NCI-H128 (cell line): ENCODE data around the gene CELF5.

Experiments
- DNase-seq: peaks from one replicate; lab custom pipeline; 2025; ENCODE audit not compliant: unreplicated experiment; lab: John Stamatoyannopoulos, UW

Gene CELF5

DNA sequence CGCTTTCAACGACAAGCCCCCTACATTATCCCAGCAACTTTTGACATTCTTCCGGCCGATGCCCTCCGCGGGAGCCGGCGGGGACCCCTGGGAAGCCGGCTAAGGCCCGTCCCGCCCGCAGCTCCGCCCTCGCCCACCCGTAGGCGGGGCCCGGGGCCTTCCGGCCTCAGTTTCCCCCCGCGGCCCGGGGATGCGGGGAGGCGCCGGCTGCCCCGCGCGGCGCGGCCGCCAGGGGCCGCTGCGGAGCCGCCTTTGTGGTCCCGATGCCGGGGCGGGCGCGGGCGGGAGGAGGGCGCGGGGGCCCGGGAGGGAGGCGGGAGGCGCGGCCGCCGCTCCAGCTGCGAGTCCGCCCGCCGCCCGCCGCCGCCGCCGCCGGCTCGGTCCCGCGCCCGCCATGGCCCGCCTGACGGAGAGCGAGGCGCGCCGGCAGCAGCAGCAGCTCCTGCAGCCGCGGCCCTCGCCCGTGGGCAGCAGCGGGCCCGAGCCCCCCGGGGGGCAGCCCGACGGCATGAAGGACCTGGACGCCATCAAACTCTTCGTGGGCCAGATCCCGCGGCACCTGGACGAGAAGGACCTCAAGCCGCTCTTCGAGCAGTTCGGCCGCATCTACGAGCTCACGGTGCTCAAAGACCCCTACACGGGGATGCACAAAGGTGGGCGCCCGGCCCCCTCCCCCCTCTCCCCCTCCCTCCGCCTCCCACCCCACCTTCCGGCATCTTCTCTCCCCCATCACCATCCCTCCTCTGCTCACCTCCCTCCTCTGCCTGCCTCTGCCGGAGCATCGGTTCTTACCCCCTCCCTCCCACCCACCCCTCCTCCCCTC lies at the start of gene CELF5:
TSS of gene CELF5 (plus strand) at position 316 of the 823 bp plus-strand sequence. CDS start at position 395, 79 bp downstream.
- no peak for DNase-seq

DNA sequence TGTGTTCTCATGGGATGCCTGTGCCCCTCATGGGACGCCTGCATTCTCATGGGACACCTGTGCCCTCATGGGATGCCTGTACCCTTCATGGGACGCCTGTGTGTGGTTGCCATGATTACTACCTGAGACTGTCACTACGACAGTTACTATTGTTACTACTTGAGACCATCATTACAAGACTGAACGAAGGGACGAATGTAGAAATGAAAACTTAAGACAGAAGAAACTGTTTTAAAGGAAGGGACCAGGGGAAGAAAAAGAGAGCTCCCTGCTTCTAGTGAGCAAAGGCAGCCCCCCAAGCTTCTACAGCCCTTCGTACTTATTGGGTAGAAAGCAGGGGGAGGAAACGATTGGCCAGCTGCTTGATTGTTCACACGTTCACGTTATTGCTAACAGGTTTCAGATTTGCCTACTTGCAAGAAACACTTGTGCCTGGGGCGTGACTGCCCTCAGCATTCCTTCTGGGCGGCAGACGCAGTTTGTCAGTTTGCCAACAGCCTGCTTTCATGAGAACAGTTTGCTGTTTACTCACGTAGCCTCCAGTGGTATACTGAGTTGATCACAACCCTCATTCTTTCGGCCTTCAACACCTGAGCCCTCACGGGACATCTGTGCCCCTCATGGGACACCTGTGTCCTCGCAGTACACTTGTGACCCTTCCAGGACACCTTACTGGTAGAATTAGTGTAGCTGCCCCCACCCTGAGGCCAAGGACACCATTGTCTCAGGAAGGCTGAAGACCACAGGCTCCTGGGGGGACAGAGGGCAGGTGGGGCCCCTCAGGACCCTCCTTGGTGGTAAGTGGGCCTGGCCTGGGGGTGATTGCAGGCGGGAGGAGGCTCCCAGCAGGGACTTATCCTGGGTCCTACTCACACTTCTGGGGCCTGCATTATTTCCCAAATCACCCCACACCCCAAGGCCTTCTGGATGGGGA lies 48.4 kb upstream of the CELF5 start:
- peak; percentile 5 for DNase-seq

DNA sequence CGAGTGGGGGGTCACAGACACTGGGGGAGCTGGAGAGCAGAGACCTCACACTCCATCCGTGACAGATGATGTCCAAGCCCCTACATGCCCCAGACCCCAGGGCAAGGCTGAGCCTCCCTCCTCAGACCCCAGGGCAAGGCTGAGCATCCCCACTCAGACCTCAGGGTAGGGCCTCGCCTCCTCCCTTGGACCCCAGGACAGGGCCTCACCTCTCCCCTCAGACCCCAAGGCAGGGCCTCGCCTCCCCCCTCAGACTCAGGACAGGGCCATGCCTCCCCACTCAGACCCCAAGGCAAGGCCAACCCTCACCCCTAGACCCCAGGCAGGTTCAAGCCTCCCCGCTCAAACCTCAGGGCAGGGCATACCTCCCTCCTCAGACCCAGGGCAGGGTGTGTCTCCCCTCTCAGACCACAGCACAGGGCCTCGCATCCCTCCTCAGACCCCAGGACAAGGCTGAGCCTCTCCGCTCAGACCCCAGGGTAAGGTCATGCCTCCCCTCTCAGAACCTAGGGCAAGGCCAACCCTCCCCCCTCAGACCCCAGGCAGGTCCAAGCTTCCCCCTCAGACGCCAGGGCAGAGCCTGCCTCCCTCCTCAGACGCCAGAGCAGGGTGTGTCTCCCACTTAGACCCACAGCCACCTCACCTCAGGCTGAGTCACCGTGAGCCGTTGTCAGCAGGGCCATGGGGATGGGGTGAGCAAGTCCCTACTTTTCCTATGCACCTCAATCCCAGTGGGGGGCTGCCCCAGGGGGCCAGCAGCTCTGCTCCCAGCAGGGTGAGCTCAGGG lies 47.6 kb upstream of the CELF5 start:
- DNase-seq, result no peak

DNA sequence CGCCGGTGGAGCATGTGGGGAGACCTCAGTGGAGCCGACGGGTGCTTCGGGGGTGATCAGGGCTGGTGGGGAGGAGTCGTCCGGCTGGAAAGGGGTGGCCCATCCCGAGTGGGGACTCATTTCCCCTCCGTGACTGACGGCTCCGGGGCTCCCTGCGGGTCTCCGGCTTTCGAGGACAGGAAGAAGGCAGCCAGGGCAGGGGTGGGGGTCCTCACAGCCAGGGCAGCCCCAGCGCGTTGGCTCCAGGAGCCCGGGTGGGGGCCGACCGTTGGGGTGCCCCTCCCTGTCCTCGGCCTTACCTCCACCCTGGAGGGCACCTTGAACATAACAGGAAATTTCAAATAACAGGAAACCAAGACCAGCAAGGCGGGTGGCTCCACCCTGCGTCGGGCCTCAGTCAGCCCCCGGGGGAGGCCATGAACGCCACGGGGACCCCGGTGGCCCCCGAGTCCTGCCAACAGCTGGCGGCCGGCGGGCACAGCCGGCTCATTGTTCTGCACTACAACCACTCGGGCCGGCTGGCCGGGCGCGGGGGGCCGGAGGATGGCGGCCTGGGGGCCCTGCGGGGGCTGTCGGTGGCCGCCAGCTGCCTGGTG lies 46.0 kb upstream of the CELF5 start, which contains the start of gene S1PR4:
TSS of gene S1PR4 (plus strand) at position 393 of the 596 bp plus-strand sequence. CDS start at position 417, 24 bp downstream.
- no peak for DNase-seq

DNA sequence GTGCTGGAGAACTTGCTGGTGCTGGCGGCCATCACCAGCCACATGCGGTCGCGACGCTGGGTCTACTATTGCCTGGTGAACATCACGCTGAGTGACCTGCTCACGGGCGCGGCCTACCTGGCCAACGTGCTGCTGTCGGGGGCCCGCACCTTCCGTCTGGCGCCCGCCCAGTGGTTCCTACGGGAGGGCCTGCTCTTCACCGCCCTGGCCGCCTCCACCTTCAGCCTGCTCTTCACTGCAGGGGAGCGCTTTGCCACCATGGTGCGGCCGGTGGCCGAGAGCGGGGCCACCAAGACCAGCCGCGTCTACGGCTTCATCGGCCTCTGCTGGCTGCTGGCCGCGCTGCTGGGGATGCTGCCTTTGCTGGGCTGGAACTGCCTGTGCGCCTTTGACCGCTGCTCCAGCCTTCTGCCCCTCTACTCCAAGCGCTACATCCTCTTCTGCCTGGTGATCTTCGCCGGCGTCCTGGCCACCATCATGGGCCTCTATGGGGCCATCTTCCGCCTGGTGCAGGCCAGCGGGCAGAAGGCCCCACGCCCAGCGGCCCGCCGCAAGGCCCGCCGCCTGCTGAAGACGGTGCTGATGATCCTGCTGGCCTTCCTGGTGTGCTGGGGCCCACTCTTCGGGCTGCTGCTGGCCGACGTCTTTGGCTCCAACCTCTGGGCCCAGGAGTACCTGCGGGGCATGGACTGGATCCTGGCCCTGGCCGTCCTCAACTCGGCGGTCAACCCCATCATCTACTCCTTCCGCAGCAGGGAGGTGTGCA lies 45.3 kb upstream of the CELF5 start:
- DNase-seq, result no peak

DNA sequence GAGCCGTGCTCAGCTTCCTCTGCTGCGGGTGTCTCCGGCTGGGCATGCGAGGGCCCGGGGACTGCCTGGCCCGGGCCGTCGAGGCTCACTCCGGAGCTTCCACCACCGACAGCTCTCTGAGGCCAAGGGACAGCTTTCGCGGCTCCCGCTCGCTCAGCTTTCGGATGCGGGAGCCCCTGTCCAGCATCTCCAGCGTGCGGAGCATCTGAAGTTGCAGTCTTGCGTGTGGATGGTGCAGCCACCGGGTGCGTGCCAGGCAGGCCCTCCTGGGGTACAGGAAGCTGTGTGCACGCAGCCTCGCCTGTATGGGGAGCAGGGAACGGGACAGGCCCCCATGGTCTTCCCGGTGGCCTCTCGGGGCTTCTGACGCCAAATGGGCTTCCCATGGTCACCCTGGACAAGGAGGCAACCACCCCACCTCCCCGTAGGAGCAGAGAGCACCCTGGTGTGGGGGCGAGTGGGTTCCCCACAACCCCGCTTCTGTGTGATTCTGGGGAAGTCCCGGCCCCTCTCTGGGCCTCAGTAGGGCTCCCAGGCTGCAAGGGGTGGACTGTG lies 44.6 kb upstream of the CELF5 start:
- DNase-seq, result no peak

DNA sequence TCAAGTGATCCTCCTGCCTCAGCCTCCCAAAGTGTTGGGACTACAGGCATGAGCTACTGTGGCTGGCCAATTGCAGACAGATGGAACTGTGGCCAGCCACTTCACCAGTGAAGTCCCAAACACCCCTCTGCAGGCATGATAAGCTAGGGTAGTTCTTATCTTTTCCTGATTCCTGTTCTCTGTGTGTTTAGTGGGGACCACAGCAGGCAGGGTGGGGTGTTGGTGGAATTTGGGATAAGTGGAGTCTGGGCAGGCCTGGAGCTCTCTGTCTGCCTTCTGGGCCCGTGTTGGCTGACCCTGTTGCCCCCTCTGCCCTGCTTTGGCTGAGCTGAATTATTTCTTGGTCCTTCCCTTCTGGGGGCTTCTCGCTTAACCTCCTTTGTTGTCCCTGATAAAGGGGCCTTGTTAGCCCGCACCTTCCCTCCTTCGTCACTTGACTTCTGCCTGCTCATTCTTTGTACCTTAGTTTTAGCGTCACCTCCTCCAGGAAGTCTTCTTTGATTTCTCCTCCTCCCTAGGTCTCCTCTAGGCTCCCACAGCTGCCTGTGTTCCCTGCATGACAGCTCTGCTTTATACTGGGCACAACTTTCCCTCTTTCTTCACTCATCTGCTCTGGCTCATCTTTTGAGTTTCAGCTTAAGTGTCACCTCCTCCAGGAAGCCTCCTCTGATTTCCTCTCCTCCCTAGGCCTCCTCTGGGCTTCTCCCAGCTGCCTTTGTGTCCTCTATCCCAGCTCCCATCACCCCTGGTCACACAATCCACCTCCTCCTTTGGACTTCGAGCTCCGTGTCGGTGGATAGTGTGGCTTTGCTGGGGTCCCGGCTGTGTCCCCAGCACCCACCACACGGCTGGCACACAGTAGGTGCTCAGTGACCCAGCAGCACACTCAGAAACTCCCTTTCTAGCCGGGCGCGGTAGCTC lies 40.5 kb upstream of the CELF5 start:
- no peak for DNase-seq

DNA sequence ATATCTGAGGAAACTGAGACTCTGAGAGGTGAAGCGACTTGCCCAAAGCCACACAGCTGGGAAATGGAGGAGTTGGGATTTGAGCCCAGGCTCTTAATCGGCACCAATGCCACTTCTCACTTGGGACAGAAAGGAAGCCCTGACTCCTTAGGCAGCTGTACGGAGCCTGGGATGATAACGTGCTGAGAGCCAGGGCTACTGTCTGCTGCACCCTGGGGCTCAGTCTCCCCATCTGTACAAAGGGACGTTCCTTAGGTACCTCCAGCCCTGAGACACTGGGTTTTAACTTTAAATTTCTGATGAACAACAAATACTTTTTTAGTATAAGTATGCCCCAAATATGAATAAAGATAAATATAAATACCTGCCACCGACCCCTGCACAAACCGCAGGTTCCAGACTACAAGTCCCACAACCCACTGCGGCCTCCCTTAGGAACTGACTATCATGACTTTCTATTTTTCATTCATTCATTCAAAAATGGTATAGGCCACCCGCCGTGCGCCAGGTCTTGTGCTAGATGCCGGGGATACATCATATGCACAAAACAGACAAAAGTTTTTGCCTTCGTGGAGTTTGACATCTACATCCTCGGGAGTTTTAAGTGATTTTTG lies 39.5 kb upstream of the CELF5 start:
- no peak for DNase-seq

DNA sequence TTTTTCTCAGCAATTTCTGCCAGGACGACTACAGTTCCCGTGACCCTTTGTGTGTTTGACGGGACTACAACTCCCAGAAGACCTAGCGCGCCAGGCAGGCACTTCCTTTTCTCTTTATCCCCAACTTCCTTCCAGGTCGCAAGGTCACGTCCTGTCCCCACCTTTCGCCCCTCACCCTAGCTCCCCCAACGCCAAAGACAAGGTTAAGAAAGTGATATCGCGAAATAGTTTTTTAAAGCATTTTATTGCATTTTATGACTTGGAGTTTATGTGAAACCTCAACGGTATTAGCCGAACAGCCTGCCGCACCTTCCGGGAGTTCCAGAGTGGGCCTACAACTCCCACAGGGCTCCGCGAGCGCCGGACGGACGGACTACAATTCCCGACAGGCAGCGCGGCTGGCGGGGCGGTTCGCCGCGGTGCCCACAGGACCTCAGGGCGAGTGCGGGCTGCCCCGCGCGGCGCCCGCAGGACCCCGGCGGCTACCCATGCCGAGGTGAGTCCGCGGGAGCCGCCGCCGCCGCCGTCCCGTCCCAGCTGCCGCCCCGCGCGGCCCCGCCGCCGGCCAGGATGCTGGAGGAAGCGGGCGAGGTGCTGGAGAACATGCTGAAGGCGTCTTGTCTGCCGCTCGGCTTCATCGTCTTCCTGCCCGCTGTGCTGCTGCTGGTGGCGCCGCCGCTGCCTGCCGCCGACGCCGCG lies 38.9 kb upstream of the CELF5 start, which contains the start of gene NCLN:
TSS of gene NCLN (plus strand) at position 470 of the 699 bp plus-strand sequence. CDS start at position 571, 101 bp downstream.
- DNase-seq, result peak; percentile 86

DNA sequence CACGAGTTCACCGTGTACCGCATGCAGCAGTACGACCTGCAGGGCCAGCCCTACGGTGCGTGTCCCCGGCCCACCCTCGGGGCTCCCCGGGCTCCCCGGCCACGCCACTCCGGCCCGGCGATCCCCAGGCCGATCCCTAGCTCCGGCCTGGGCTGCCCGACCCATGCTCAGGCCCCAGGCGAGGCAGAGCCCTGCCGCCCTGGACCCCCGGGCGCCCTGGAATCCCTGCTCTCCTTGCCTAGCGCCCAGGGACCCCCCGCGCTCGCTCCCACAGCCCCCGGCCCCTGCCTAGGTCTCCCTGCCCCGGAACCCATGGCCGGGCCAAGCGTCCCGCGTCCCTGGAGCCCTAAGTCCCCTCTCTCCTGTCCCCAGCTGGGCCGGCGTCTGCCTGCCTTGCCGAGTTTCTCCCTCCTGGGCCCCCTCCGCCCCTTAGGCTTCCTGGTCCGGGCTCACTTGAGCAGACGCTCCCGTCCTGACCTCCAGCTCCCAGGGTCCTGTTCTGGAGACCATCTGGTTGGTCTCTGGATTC lies 38.2 kb upstream of the CELF5 start:
- DNase-seq, result no peak

DNA sequence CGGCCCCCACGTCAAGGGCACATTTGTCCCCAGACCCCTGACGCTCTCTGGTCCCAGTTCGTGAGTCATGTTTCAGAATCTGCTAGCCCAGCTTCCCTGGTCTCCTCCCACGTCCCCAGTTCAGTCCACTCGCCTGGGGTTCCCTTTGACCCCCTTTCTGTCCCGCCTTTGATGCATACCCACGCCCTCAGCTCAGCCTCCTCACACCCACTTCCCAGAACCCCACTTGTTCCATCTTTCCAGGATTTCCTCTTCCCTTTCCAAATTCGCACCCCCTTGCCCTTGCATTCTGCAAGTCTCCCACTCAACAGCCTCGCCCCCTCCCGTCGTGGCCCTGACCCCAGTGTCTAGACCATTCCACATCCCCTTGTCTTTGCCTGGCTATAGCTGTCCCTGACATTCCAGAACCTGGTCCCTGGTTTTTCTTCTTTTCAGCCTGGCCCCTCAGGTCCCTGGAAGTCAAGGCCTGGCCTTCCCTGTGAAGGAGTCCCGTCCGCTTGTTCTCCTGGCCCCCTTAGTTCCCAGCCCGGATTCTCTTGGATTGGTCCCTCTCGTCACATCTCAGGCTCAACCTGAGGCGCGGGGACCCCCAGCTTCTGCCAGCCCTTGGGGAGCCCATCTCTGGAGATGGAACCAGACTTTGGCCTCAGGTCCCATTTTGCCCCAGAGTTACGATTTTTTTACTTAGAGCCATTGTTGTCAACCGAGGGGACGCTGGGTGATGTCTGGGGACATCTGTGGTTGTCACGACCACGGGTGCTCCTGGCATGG lies 37.4 kb upstream of the CELF5 start:
- no peak for DNase-seq

DNA sequence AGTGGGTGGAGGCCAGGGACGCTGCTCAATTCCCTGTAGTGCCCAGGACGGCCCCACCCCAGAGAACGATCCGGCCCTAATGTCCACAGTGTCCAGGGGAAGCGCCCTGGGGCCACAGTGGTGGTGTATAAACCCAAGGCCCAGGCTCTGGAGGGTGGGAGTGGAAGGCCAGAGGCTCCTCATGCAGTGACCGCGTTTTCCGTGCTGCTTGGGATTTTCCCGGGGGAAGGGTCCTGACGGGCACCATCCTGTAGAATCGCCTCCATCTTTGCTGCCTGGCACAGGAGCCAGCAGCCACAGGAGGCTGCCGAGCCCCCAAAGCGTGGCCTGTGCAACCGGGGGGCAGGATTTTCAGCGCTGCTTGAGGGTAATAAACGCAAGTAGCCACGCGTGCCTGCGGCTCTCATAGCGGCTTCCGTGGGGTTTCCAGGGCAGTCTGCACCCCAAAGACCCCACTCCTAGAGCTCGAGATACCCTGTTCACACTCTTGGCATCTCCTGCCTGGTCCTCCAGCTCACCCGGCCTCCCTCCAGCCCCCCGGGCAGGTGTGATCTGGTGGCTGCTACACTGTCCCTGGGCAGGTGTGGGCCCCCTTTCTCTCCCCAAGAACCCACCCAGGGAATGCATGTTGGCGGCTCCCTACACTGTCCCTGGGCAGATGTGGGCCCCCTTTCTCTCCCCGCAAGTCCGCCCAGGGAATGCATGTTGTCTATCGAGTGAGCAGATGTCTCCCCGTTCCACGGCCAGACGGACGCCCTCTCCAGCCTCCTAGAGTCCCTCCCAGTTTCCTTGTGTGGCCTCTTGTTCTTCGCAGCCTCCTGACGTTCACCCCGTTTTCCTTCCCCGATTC lies 36.6 kb upstream of the CELF5 start:
- no peak for DNase-seq

DNA sequence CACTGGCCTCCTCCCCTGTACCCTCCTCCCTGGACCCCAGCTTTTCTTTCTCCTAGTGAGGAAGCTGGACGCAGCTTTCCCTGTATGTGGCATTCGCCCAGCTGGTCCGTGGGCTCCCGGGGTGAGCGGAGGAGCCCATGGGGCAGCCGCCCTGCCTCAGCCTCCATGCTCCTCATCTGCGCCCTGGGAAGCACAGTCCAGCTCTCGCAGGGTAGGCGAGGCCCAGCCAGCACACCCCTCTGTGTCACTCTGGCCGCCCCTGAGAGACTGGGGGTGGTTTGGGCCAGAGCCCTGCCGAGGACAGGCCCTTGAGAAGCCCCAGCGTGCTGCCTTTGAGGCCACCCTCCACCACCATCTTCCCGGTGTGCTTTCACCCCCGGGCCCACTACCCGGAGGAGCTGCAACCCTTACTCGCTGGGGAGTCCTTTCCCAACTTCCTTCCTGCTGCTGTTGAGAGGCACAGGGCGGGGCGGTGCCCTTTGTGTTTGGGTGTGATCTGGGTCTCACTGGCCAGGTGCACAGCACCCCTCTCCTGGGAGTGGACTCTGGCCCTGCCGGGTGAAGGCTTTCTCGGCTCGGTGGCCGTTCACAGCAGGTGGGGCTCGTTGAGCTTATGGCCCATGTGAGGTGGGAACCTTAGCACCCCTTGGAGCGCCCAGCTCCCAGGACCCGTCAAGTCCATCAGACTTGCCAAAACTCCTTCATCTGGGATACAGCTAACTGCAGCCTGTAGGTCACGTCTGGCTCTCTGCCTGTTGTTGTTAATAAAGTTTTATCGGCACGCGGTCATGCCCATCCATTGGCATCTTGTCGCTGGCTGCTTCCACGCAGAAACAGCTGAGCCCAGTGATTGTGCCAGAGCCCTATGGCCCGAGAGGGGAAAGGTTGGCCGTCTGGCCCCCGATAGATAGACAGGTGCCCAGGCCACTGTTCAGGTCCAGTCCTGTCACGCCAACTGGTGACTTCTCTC lies 35.5 kb upstream of the CELF5 start:
- DNase-seq, result no peak
